H7 (cell line): Measurements from ENCODE around the gene DNAJB13. TPM values are rescaled to one million over a fixed set of nuclear protein-coding genes. Genes with fewer than 3 reads are reported as not detected.

Experiments used
- DNase-seq: peaks from one replicate; pipeline ENCODE4 v3.0.0; 2012
- H3K27me3 ChIP-seq: 2 replicates; pipeline ENCODE4 v1.6.0; 2011; ENCODE audit warnings: mild to moderate bottlenecking, low read length; ENCODE audit not compliant: control insufficient read depth, insufficient read depth
- H3K36me3 ChIP-seq: replicated peaks from 2 replicates; pipeline ENCODE4 v1.5.1; 2011; ENCODE audit warnings: low read length; ENCODE audit not compliant: control insufficient read depth, insufficient read depth
- H3K4me3 ChIP-seq: 2 replicates; pipeline ENCODE4 v1.5.1; 2011; ENCODE audit warnings: low read depth, mild to moderate bottlenecking, control low read depth, low read length, moderate library complexity; ENCODE audit not compliant: insufficient read depth
- total RNA-seq: library from RNA; depleted of rRNA; stranded (reverse); fragments of >200 nt; shearing (Covaris generic); gene quantifications from 2 replicates; pipeline ENCODE4 v1.2.3, GENCODE V29; 2014

Gene DNAJB13
- total RNA-seq, 1 experiment from 2014 or later = not detected

DNA sequence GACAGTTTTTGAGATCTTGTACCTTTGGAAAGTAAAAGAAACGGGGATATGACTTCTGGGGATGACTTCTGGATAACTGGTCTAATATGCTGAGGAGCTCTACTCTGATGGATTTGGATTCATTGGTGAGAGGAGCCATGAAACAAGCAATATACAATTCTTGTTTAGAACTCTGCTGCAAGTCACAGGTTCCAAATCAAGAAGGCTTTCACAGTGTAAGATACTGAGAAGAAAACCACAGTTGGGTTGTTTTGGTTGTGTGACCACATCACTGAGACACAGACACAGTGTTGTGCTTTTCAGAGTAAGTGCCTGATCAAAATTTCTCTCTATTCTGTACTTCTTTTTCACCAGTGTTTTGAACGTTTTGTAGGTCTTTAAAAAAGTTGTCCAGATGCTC, 44.9 kb downstream of the DNAJB13 start:
- H3K4me3 ChIP-seq = no peak overlapping the region
- H3K27me3 ChIP-seq = no peaks in the 10 kb centered on the region
- no peaks in the 10 kb centered on the region for H3K36me3 ChIP-seq
- DNase-seq = no peak

DNA sequence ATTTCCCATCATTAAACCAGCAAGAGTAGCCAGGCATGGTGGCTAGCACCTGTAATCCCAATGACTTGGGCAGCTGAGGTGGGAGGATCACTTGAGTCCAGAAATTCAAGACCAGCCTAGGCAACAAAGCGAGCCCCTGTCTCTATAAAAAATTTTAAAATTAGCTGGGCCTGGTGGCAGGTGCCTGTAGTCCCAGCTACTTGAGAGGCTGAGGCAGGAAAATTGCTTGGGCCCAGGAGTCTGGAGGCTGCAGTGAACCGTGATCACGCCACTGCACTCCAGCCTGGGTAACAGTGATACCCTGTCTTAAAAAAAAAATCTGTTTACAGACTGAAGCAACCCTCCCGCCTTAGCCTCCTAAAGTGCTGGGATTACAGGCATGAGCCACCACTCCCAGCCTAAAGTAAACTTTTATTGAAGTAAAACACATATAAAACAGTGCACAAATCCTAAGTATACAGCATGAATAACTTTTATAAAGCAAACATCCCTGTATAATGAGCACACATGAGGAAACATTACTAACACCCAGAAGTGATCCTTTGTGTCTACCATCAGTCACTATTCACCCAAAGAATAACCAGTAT, 45.4 kb downstream of the DNAJB13 start:
- H3K27me3 ChIP-seq = no peaks in the 10 kb centered on the region
- no peak for DNase-seq
- H3K36me3 ChIP-seq = no peaks in the 10 kb centered on the region
- H3K4me3 ChIP-seq = no peak overlapping the region

DNA sequence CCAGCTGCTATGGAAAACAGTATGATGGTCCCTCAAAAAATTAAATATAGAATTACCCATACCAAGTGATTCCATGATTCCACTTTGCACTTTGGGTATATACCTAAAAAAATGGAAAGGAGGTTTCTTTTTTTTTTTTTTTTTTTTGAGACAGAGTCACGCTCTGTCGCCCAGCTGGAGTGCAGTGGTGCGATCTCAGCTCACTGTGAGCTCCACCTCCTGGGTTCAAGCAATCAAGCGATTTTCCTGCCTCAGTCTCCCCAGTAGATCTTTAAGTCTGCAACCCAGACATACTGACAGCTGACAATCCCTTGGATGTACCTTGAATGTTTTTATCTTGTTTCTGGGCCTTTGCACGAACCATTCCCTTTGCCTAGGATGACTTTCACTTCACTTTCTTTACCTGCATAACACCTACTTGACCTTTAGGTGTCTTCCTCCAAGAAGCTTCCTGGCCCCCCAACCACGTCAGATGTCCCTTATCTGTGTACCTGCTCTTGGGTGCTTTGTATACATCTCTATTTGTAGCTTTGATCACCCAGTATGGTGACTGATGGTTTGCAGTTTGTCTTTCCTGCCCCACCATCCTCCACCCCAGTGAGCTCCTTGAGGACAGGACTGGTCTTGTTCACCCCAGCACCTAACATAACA, 46.4 kb downstream of the DNAJB13 start:
- DNase-seq = peak; percentile 10
- no peaks in the 10 kb centered on the region for H3K27me3 ChIP-seq
- H3K36me3 ChIP-seq = no peaks in the 10 kb centered on the region
- H3K4me3 ChIP-seq = no peak overlapping the region

GRCh38 chr11:73998846-73999575, 48.2 kb downstream of the DNAJB13 start:
- Histone ChIP-seq H3K4me3 (no peak overlapping the region), H3K36me3 (no peaks in the 10 kb centered on the region), H3K27me3 (no peaks in the 10 kb centered on the region)
- no peak for DNase-seq

DNA sequence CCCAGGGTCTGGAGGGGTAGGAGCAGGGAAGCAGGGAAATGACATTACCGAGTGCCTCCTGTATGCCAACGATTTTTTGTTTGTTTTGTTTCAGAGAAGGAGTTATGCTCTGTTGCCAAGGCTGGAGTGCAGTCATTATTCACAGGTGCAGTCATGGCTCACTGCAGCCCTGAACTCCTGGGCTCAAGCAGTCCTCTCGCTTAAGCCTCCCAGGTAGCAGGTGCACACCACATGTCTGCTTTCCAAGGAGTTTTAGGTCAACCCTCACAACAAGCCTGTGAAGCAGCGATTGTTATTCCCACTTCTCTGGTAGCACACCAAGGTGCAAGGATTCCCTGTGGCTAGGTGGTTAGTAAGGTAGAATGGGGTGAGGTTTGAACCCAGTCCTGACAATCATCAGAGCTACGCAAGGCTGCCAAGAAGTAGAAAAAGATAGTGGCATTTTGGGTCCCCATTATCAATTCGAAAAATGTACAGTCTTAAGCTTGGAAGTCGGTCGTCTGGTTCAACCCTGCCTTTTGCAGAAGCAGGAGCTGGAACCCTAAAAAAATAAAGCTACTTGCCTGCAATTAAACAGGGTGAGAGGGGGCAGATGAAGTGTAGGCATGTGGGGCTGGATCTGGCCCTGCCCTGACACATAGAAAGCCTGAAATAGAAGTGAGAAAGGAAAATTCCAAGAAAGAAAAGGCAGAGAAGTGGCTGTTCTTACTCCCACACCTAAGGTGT, 48.9 kb downstream of the DNAJB13 start:
- no peak overlapping the region for H3K4me3 ChIP-seq
- DNase-seq = no peak
- H3K36me3 ChIP-seq = no peaks in the 10 kb centered on the region
- no peaks in the 10 kb centered on the region for H3K27me3 ChIP-seq

DNA sequence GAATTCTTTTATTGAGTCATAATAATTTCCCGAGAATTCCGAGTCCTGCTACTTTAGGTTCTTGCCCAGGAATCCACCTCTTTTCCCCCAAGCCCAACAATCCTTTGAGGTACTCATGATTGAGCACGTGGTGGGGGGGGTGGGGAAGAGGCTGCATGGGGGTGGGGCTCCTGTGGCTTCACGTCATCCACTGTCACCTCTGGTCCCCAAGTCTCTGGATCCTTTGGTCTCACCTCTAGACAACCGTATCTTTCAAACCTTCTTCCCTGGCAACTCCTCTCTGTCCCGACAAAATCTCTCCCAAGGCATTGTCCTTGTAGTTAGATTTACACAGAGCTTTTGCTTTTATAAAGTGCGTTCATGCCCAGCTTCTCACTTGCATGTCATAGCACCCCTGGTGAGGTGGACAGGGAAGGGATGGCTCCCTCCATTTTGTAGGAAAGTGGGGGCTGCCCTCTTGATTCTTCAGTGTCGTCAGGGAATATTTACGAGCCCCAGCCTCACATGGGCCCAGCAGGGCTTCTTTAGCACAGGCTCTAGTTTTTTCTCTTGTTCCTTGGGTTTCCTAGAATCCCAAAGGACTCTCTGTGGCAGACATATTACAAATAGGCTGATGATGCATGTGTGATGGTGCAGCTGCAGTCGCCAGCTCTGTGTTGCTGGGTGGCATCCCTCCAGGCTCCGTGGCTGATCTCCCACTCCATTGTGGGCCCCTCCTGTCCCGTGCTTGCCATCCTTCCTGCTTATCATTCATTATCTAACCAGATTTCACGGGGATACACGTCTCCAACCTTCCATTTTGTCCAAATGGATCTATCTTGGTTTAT, 49.7 kb downstream of the DNAJB13 start:
- Histone ChIP-seq H3K27me3 (no peaks in the 10 kb centered on the region), H3K36me3 (no peaks in the 10 kb centered on the region)
- no peak for DNase-seq

DNA sequence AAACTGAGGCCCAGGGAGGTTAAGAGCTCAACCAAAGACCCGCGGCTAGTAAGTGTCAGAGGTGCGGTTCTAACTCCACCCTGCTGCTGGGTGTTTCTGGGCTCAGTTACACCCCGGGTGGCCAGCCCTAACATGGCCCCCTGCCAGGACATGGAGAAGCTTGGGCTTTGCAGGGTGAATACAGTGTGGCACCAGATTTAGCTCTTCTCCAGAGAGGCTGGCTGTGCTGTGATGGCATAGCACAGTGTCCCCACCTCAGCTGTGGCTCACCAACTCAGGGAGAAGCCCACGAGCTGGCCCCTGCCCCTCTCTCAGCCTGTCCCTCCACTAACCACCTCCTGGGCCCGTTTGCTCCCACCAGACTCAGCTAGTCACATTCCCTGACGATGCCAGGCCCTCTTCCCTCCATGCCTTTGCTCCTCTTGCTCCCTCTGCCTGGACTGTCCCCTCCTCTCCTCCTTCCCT, 51.0 kb downstream of the DNAJB13 start:
- DNase-seq = no peak
- no peaks in the 10 kb centered on the region for H3K36me3 ChIP-seq
- no peaks in the 10 kb centered on the region for H3K27me3 ChIP-seq
- H3K4me3 ChIP-seq = no peak overlapping the region

More for the DNA sequence above, 49.7 kb downstream of the DNAJB13 start:
- no peak overlapping the region for H3K4me3 ChIP-seq

- H3K36me3 ChIP-seq = no peaks in the 10 kb centered on the region
- no peak overlapping the region for H3K4me3 ChIP-seq
- H3K27me3 ChIP-seq = no peaks in the 10 kb centered on the region
- DNase-seq = no peak
These were observed 52.0 kb downstream of the DNAJB13 start for GRCh38 chr11:74002832-74003231.

DNA sequence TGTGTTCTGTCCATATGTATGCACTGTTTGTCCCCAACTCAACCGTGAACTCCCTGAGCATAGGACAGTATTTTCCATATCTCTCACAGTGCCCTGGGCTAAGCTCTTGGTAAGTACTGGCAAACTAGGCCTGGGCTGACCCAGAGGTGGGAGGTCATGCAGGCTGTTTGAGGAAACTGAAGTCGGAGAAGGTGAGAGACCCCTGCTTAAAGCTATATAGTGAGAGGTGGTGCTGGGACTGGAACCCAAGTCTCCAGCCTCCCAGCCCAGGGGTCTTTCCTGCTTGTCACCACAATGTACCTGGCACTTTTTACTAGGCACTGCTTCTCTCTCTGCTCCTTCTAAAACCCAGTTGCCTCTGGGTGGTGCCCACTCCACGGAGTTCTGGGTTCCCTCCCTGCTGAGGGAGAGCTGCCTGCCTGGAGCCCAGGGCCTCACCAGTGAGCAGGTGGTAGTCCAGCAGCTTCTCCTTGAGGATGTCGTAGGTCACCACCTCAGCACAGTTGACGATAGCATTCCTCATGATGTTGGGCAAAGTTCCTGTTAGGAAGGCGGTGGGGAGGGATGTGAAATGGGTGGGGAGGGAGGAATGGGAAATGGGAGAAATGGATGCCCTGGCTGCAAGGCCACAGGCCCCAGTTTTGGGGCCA, 53.3 kb downstream of the DNAJB13 start:
- Histone ChIP-seq H3K4me3 (no peak overlapping the region), H3K27me3 (no peaks in the 10 kb centered on the region), H3K36me3 (no peaks in the 10 kb centered on the region)
- no peak for DNase-seq

GRCh38 chr11:74004759-74005615, 54.2 kb downstream of the DNAJB13 start:
- peak; percentile 55 for DNase-seq
- Histone ChIP-seq H3K4me3 (no peak overlapping the region), H3K36me3 (no peaks in the 10 kb centered on the region), H3K27me3 (no peaks in the 10 kb centered on the region)

- Histone ChIP-seq H3K4me3 (no peak overlapping the region), H3K27me3 (no peaks in the 10 kb centered on the region), H3K36me3 (no peaks in the 10 kb centered on the region)
- DNase-seq = no peak
These were observed 55.1 kb downstream of the DNAJB13 start for GRCh38 chr11:74005721-74006517.

DNA sequence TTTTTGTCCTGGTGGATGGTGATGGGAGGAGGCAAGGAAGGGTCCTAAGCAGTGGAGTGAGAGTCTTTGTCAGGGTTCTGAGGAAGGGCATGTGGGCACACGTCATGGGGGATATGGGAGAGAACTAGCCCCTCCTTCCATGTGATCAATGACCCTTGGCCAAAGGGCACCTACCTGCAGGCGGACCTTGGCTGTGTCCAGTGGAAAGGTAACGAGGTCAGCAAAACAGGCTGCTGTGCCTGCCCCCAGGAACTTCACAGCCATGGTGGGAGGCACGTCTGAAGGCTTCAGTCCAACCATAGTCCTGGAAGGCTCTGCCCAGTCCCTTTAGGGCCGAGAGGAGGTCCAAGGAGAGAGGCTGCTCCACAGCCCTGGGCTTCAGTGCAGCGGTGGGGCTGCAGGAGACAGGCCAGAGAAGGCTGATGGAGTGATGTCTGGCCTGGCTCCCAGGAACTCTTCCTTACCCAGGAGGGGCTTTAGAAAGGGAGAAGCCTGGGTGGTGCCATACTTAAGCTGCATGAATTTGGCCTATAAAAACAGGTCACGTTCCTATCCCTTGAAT, 56.0 kb downstream of the DNAJB13 start:
- no peak for DNase-seq
- Histone ChIP-seq H3K27me3 (no peaks in the 10 kb centered on the region), H3K36me3 (no peaks in the 10 kb centered on the region; the same call in 1 of the 2 replicates), H3K4me3 (no peak overlapping the region)
